Suppressor macrophage (primary cell): ENCODE data around the gene GLIPR2.
"Not testable (repeated sequence)": the region's sequence is repeated elsewhere in the genome, so short reads cannot be mapped to it uniquely, and the experiment has no call there.

Source experiments
- DNase-seq, 4 experiments: peaks; one replicate each; pipeline ENCODE4 v3.0.0-alpha.2; 2020 to 2022

The GLIPR2 gene

DNA sequence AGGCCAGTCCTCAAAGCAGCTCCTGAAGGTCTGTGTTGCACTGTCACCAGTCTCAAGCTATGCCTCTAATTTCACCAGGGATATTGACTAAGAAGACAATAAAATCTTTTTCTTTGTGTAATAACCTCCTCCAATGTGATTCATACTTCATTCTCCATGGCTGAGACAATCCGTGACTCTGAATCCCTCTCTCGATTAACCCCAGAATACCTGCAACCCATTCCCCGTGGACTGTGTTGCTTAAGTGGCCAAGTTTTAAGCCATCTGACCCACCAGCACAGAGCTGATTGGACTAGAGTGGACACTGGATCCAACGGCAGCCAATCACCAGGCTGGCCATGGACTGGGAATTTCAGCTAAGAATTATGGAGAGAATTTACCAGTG, 27.2 kb downstream of the GLIPR2 start:
- DNase-seq: no peak

DNA sequence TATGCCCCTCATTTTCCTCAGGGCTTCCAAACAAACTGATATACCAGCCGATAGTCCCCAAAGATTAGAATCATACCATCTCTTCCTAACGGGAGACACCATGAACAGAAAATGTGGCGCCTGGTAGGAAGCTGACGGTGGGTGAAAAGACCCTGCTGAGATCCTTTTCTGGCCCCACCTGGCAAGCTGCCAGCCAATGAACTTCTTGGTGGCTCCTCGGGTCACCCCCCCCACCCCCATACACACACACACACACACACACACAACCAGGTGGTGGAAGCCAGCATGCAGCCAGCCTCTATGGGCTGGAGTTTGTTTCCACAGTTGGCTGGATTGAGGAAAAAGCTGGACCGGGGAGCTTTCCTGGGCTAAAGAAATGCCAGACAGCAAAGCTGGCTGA, 27.8 kb downstream of the GLIPR2 start:
- no peak for DNase-seq

DNA sequence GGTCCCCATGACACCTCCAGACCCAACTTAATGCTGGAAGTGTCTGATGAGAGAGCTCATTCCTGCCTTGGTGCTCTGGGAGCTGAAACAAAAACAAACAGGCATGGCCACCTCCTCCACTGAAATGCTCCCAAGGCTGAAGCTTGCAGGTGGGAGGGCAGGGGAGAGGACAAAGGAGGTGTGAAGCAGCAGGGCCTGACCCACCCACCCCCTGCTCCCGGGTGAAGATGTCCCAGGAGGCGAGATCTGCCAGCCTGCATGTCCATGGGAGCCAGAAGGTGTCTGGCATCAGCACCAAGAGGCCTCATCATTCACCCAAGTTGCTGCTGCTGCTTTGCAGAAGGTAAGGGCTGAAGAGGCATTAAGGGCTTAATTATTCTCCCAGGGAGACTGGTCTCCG, 28.5 kb downstream of the GLIPR2 start:
- DNase-seq: no peak

DNA sequence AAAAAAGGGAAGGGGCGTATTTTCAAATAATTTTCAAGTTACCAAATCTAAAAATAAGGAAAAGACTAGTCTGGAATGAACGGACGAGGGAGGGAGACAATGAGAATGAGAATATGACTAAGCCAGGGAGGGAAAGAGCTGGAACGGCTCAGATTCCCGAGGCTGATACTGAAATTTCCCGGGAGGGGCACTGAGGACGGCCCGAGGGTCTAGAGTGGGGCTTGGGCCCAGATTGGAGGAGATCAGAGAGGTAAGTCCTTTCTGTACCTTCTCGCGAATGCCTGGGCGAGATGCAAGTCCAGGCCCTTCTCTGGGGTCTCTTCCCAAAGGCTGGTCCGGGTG, 29.3 kb downstream of the GLIPR2 start:
- no peak for DNase-seq

DNA sequence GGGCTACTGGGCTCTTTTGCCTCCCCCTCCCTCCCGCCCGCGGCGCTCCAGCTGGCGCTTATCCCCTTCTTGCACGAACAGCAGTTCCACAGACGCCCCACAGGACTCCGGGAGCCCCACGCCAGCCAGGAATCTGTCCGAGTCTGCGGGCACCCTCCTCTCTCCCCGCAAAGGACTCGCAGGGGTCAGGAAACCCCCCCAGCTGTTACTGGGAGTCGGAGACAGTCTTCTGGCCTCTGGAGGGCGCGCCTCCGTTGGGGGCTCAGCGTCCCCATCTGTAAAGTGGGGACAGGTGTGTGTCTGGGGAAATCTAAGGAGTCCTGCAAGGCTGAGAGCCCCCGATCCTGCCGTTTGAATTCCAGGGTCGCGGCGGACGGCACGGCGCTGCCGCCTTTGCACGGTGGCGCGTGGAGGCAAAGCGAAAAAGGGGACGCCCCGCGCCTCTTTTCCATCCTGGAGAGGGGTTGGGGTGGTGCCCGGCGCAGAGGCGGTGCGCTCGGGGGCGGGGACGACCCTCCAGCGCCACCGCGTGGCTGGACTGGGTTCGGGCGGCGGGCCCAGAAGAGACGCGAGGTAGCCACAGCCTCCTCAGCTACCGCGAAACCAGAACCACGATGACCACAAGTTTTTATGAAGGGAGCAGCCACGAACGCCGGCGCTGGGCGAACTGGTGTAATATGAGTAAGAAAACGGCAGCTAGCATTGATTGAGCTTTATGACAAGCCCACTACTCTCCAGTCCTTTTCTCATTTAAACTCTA, 29.8 kb downstream of the GLIPR2 start:
- peak; percentile 86 to 91 (median 90) for DNase-seq

DNA sequence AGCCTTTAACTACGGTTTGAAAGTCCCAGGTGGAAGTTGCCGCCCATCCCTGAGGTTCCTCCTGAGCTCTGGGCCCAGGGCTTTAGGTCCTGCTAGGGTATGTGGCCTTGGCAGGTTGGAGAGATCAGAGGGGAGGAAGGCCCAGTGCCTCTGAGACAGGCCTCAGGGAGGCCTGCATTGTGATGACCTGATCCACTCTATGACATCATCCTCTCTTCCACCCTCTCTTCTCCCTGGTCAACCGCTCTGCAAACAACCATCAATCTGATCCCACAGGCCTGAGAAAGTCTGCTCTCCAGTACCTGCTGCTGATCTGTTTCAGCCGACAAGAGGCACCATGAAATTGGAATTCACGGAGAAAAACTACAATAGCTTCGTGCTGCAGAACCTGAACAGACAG, 32.6 kb downstream of the GLIPR2 start, which contains the start of gene CCIN:
TSS of gene CCIN (plus strand) at position 223 of the 400 bp plus-strand sequence. CDS start at position 338, 115 bp downstream.
- no peak for DNase-seq

DNA sequence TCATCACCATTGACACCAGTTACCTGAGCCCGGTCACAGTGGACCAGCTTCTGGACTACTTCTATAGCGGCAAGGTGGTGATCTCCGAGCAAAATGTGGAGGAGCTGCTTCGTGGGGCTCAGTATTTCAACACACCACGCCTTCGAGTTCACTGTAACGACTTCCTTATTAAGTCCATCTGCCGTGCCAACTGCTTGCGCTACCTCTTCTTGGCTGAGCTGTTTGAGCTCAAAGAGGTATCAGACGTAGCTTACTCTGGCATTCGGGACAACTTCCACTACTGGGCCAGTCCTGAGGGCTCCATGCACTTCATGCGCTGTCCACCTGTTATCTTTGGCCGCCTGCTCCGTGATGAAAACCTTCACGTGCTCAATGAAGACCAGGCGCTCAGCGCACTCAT, 33.2 kb downstream of the GLIPR2 start:
- DNase-seq: peak in 3 of 4 experiments; percentile 64 to 71 (median 71)

DNA sequence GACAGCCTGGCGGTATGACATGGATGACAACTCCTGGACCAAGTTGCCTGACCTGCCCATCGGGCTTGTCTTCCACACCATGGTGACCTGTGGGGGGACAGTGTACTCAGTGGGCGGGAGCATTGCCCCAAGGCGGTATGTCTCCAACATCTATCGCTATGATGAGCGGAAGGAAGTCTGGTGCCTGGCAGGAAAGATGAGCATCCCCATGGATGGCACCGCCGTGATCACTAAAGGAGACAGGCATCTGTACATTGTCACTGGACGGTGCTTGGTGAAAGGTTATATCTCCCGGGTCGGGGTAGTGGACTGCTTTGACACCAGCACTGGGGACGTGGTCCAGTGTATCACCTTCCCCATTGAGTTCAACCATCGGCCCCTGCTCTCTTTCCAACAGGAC, 34.0 kb downstream of the GLIPR2 start:
- no peak for DNase-seq

DNA sequence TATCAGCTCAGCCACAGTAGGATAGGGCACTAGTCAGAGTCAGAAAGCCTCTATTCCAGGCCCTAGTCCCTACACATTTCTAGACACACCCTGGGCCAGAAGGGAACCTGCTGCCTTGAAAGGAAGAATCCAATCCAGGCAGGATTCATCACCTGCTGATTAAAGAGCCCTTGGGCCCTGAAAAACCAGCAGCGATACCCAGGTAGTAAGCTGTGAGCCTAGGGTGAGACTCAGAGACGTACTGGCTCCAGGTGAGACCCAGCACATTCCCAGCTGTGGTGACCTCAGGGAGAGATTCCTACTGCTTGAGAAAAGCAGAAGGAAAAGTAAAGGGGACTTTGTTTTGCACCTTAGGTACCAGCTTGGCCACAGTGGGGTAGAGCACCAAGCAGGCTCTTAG, 37.3 kb downstream of the GLIPR2 start:
- DNase-seq: no peak

DNA sequence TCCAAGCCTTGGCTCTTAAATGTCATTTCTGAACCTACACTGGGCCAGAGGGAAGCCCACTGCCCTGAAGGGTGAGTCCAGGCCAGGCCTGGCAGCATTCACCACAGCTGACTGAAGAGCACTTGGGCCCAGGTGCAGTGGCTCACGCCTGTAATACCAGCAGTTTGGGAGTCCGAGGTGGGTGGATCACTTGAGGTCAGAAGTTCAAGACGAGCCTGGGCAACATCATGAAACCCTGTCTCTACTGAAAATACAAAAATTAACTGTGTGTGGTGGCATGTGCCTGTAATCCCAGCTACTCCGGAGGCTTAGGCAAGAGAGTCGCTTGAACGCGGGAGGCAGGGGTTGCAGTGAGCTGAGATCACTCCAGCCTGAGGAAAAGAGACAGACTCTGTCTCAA, 37.7 kb downstream of the GLIPR2 start:
- no peak for DNase-seq

DNA sequence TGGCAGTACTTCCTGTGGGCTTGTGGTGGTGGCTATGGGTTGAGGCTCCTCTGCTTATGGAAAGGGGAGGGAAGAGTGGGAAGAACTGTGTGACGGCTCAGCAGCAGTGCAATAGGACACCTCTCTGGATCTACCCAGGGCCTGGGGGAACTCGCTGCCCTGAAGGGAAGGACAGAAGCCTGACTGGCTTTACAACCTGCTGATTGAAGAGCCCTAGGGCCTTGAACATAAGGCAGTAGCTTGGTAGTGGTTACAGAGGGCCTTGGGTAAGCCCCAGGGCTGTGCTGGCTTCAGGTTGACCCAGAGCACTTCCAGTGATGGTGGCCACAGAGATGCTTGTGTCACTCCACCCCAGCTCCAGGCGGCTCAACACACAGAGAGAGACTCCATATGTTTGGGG, 38.2 kb downstream of the GLIPR2 start:
- no peak for DNase-seq

DNA sequence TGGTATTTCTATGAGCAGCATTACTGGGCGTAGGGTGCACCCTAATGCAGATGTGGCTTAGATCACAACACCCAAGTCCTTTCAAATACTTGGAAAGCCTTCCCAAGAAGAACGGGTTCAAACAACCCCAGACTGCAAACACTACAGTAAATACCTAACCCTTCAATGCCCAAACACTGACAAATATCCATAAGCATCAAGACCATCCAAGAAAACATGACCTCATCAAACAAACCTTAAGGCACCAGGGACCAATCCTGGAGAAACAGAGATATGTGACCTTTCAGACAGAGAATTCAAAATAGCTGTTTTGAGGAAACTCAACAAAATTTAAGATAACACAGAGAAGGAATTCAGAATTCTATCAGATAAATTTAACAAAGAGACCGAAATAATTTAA, 38.7 kb downstream of the GLIPR2 start:
- not testable (repeated sequence) for DNase-seq

DNA sequence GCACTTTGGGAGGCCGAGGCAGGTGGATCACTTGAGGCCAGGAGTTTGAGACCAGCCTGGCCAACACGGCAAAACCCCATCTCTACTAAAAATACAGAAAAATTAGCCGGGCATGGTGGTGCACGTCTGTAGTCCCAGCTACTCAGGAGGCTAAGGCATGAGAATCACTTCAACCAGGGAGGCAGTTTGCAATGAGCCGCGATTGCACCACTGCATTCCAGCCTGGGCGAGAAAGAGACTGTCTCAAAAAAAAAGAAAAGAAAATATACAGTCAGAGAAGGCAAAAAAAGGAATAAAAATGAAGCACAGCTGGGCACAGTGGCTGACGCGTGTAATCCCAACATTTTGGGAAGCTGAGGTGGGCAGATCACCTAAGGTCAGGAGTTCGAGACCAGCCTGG, 40.0 kb downstream of the GLIPR2 start:
- not testable (repeated sequence) for DNase-seq

DNA sequence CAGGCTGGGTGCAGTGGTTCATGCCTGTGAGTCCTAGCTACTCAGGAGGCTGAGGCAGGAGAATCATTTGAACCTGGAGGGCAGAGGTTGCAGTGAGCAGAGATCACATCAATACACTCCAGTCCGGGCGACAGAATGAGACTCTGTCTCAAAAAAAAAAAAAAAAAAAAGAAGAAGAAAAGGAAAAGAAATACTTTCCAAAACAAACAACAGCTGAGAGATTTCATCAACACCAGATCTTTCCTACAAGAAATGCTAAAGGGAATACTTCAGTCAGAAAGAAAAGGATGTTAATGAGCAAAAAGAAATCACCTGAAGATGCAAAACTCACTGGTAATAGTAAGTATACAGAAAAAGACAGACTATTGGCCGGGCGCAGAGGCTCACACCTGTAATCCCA, 41.0 kb downstream of the GLIPR2 start:
- no peak for DNase-seq

DNA sequence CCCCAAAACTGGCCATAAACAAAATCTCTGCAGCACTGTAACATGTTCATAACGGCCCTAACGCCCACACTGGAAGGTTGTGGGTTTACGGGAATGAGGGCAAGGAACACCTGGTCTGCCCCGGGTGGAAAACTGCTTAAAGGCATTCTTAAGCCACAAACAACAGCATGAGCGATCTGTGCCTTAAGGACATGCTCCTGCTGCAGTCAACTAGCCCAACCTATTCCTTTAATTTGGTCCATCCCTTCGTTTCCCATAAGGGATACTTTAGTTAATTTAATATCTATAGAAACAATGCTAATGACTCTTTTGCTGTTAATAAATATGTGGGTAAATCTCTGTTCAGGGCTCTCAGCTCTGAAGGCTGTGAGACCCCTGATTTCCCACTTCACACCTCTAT, 43.7 kb downstream of the GLIPR2 start:
- not testable (repeated sequence) for DNase-seq

DNA sequence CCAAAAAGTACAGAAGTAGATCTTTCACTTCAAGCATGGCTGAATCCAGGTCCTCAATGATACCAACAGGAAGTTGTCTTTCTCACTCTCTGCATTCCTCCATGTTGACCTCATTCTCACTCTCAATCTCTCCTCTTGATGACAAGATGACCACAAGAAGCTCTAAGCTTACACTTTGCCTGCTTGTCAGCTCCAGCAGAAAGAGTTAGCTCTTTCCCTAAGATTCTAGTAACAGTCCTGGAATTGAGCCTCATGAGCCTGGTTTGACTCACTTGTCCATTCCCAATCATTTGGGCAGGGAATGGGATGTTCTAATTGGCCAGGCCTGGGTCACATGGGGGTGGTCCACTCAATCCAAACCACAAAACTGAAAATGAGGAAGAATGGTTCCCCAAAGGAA, 50.9 kb downstream of the GLIPR2 start:
- DNase-seq: no peak

DNA sequence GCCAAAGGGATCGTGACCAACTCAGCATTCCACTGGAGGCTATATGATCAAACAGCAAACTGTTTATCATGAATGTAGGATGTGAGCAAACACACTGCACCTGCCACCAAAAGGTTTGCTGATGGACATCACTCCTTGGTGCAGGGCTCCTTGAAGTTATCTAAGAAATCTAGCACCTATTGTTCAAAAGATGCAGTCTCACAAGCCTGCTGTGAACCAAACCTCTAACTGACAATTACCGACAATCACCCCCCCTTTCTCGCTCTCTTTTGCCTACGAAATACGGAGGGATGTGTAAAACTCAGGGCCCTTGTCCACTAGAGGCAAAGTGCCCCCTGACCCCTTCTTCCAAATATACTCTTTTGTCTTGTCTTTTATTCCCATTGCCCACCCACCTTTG, 51.7 kb downstream of the GLIPR2 start:
- no peak for DNase-seq

DNA sequence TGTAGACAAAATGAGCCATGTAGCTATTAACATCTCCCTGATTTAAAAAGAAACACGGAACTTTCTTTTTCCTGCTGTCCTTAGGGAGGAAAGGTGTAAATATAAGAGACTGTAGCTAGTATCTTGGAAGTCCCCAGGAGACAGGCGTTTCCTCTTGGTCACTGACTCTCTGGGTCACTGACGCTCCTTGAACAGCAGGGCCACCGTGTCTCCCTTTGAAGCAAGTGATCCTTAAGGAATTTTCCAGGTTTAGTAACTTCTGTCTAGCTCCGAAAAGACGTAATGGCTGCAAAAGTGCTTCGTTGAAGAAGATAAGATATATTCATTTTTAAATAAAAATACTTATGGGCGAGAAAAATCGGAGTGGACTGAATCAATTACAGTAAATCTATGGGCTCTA, 53.4 kb downstream of the GLIPR2 start:
- DNase-seq: peak; percentile 53 to 65 (median 61)

DNA sequence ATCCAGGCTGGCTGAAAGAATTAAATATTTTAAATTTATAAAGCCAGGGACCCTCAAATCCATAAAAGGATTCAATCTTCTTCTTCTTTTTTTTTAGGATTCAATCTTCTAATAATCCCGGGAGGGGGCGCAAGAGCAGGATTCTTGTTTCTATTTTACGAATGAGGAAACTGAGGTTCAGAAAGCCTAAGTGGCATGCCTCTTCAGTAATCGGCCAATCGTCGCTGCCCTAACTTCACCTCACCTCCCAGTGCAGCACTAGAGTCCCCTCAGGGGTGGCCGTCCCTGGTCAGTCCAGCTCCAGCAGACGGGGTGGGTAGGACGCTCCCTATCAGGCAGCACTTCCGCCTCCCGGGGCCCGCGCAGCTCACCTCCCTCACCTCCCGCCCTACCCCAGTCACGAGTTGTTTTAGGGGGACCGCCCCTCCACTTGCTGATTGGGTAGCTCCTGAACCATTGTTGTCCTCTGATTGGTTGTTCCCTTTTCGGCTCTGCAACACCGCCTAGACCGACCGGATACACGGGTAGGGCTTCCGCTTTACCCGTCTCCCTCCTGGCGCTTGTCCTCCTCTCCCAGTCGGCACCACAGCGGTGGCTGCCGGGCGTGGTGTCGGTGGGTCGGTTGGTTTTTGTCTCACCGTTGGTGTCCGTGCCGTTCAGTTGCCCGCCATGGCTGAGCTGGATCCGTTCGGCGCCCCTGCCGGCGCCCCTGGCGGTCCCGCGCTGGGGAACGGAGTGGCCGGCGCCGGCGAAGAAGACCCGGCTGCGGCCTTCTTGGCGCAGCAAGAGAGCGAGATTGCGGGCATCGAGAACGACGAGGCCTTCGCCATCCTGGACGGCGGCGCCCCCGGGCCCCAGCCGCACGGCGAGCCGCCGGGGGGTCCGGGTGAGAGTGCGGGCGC, 54.1 kb downstream of the GLIPR2 start, which contains the start of gene CLTA:
TSS of gene CLTA (plus strand) at position 534 of the 902 bp plus-strand sequence. CDS start at position 670, 136 bp downstream.
- DNase-seq: peak; percentile 97 to 99 (median 98)

DNA sequence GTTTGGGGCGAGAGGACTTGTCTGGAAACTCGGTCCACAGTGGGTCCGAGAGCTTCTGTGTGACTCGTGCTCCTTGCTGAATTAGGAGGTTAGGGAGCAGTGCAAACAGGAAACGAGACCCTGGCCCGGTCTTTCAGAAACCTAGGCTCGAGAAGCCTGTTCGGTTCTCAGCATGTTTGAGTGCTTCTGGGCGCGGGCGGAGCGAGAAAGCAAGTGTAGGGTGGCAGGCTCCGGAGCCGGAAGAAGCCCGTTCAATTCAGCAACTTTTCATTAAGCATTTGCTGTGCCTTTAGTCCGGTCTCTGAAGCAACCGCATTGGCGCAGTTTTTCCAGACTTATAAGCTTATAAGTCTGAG, 54.7 kb downstream of the GLIPR2 start:
- peak; percentile 33 to 71 (median 56) for DNase-seq

DNA sequence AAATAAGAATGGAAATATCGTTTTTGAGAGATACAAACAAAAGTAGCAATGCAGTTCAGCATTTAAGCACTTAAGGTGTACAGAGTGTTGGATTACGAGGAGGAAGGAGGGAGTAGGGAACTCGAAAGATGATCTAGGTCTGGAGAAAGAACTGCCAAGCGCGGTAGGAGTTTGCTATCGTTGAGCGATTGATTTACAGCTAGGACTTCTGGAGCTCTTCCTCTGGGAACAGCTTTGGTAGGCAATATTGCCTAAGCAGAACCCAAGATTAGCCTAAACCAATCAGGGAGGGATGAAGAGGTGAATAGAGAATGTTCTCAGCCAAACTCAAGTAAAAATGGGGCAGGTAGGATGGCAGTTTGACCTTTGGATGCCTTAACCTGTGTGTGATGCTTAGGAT, 55.2 kb downstream of the GLIPR2 start:
- peak in 3 of 4 experiments; percentile 20 to 35 (median 32) for DNase-seq

DNA sequence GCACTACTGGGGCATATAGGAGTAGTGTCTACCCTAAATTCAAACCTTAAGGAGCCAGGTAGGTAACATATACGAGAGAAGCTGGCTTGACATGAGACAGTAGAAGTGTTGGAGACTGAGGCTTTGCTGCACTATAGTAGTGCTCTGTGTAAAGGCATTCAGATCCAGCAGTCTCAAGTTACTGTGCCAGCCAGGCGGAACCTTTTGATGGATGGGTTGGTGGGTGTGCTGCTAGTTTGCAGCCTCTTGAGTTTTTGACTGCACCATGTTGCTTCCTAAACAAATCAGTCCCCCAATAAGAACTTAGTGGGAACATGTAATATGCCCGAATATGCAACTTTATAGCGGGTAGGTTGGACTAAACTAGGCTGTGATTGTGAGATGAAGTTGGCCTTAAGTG, 55.7 kb downstream of the GLIPR2 start:
- no peak for DNase-seq

DNA sequence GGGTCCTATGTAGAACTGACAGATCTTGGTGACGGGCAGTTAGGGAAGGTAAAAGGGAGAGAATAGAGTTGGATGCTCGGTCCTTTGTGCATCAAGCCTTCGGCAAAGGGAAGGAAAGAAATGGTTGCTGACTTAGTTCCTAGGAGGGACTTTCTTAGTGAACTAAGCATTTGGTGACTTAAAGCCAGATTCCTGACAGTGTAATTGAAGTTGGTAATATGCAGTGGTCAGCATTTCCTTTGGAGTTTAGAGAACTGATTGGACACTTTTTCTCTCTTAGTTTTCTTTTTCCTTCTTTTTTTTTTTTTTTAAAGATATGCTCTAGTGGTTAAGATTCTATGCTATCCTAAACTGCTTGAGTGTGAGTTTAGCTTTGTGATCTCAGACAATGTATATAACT, 56.5 kb downstream of the GLIPR2 start:
- DNase-seq: peak; percentile 39 to 72 (median 51)
